Measurements from ENCODE around the gene RIMBP2.

Gene RIMBP2

DNA sequence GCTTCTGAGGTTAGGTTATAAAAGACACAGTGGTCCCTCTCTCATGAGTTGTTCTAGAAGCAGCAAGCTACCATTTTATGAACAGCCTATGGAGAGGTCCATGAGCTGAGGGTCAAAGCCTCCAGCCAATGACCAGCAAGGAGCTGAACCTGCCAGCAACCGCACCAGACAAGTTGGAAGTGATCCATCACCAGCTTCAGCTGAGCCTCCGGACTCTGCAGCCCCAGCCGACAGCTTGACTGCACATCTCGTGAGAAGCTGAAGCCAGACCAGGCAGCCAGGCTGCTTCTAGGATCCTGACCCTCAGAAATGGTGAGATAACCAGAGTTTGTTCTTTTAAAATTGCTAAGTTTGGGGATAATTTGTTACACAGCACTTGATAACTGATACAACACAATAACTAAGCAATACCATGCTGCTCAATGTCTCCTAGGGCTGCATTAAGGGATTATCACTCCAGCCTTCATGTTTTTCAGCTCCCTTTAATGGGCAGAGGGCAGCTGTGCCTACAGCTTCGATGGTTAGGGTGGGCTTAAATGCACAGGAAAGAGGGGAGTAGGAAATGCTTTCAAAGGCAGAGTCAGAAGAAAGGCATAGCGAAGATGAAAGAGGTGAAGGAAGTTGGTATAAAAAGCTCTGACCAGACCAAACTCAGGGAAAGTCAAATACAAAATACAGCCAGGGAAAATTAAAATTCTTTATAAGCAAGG, 149.5 kb downstream of the RIMBP2 start:
- TF ChIP-seq, protein P1, sequence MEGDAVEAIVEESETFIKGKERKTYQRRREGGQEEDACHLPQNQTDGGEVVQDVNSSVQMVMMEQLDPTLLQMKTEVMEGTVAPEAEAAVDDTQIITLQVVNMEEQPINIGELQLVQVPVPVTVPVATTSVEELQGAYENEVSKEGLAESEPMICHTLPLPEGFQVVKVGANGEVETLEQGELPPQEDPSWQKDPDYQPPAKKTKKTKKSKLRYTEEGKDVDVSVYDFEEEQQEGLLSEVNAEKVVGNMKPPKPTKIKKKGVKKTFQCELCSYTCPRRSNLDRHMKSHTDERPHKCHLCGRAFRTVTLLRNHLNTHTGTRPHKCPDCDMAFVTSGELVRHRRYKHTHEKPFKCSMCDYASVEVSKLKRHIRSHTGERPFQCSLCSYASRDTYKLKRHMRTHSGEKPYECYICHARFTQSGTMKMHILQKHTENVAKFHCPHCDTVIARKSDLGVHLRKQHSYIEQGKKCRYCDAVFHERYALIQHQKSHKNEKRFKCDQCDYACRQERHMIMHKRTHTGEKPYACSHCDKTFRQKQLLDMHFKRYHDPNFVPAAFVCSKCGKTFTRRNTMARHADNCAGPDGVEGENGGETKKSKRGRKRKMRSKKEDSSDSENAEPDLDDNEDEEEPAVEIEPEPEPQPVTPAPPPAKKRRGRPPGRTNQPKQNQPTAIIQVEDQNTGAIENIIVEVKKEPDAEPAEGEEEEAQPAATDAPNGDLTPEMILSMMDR (conservative IDR thresholded peaks at IDR 0.05; ENCODE audit: control insufficient read depth, insufficient read depth, low read depth, low read length), result no peak
- H3K4me3 ChIP-seq (ENCODE audit: control insufficient read depth, low read depth, low read length), result no peak overlapping the region
- no peak for DNase-seq (ENCODE audit: low read depth)

DNA sequence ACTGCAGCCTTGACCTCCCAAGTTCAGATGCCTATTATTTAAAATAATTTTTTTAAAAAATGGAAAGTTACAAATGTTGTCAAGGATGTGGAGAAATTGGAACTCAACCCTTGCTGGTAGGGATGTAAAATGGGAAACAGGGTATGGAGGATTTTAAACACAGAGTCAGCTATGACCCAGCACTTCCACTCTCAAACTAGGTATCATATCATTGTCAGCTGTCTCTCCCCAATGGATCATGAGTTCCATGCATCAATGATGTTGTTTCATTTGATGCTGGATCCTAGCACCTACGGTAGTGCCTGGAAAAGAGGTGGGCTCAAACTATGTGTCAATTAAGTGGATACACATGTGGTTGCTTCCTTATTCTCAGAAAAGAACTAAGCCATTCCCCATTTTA, 150.9 kb downstream of the RIMBP2 start:
- DNase-seq (ENCODE audit: low read depth), result no peak
- H3K4me3 ChIP-seq (ENCODE audit: control insufficient read depth, low read depth, low read length), result no peak overlapping the region
- TF ChIP-seq, protein P1 (conservative IDR thresholded peaks at IDR 0.05; ENCODE audit: control insufficient read depth, insufficient read depth, low read depth, low read length), result no peak

DNA sequence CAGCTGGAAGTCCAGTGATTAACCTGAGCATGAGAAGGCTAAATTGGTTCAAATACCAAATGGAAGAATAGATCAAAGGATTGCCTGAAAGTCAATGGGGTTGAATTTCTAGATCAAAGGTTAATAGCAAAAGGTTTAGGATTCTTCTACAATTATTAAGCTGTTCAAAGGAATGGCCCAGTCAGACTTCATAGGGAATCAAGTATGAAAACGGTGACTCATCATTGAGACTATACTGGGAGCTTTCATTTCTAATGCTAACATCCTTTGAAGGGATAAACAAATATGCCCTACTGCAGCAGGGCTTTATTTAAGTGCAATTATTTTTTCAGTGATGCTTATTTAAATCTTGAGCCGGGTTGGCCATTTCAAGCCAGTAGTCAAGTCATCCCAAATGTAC, 152.8 kb downstream of the RIMBP2 start:
- TF ChIP-seq, protein P1 (conservative IDR thresholded peaks at IDR 0.05; ENCODE audit: control insufficient read depth, insufficient read depth, low read depth, low read length), result no peak
- DNase-seq (ENCODE audit: low read depth), result no peak
- no peak overlapping the region for H3K4me3 ChIP-seq (ENCODE audit: control insufficient read depth, low read depth, low read length)

DNA sequence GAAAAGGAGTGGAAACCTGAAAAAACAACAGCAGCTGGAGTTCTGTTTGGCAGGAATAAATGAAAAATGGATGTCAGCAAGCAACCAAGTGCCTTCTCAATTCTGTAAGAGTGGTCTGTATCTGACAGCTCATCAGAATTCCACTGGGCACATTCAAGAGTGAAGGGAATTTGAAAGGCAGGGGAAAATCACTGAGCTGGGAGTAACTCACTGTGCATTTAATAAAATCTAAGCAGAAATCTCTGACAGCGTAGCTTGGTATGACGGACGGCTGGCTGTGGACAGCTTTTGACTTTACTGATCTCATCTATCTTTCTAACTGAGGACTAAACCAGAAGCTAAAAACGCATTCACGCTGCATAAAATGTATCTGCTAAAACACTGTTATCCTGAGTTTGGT, 153.4 kb downstream of the RIMBP2 start:
- no peak overlapping the region for H3K4me3 ChIP-seq (ENCODE audit: control insufficient read depth, low read depth, low read length)
- TF ChIP-seq, protein P1 (conservative IDR thresholded peaks at IDR 0.05; ENCODE audit: control insufficient read depth, insufficient read depth, low read depth, low read length), result no peak
- DNase-seq (ENCODE audit: low read depth), result no peak

DNA sequence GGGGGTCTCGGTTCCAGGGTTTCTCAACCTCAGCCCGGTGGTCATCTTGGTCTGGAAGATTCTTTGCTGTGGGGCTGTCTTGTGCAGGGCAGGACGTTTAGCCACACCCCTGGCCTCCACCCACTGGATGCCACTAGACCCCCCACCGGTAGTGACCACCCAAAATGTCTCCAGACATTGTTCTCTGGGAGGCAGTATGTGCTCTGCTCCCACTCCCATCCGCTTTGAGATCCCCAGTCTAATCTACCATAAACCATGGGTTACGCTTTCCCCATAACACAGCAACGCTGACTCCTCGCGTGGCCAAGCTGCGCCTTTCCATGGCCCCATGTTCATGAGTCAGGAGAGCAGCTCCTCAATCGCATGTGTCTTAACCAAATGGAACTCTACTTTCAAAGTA, 155.8 kb downstream of the RIMBP2 start:
- TF ChIP-seq, protein P1 (conservative IDR thresholded peaks at IDR 0.05; ENCODE audit: control insufficient read depth, insufficient read depth, low read depth, low read length), result no peak
- H3K4me3 ChIP-seq (ENCODE audit: control insufficient read depth, low read depth, low read length), result no peak overlapping the region
- DNase-seq (ENCODE audit: low read depth), result no peak

GRCh38 chr12:130559806-130560205, 156.3 kb downstream of the RIMBP2 start:
- no peak for DNase-seq (ENCODE audit: low read depth)
- H3K4me3 ChIP-seq (ENCODE audit: control insufficient read depth, low read depth, low read length), result no peak overlapping the region
- TF ChIP-seq, protein P1 (conservative IDR thresholded peaks at IDR 0.05; ENCODE audit: control insufficient read depth, insufficient read depth, low read depth, low read length), result no peak

All from fibroblast of mammary gland (primary cell).